Measurements from ENCODE around the gene WDR1.

Gene WDR1

DNA sequence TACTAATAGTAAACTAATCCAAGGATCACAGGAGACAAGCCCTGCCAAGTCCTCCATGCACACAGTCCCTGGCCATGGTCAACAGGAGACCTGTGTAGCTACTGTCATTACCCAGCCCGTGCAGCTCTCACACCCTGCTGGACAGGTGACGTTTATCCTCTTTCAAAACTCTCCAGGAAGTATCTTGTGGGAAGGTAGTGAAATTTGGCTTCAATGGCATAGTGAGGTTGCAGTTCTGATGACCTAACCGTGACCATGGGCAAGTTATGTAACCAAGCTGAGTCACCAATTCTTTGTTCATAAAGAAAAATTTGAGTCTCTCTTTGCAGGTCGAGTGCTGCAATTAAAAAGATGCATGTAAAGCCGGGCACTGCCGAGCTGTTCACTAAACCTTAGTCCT, 84.0 kb downstream of the WDR1 start:
- intact Hi-C loops (cut with DNase I; ENCODE audit: low total_unique reads), result no loop called here
- H3K27ac ChIP-seq, result no peak overlapping the region
- TF ChIP-seq, protein P1, sequence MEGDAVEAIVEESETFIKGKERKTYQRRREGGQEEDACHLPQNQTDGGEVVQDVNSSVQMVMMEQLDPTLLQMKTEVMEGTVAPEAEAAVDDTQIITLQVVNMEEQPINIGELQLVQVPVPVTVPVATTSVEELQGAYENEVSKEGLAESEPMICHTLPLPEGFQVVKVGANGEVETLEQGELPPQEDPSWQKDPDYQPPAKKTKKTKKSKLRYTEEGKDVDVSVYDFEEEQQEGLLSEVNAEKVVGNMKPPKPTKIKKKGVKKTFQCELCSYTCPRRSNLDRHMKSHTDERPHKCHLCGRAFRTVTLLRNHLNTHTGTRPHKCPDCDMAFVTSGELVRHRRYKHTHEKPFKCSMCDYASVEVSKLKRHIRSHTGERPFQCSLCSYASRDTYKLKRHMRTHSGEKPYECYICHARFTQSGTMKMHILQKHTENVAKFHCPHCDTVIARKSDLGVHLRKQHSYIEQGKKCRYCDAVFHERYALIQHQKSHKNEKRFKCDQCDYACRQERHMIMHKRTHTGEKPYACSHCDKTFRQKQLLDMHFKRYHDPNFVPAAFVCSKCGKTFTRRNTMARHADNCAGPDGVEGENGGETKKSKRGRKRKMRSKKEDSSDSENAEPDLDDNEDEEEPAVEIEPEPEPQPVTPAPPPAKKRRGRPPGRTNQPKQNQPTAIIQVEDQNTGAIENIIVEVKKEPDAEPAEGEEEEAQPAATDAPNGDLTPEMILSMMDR (IDR thresholded peaks at IDR 0.05), result no peak

DNA sequence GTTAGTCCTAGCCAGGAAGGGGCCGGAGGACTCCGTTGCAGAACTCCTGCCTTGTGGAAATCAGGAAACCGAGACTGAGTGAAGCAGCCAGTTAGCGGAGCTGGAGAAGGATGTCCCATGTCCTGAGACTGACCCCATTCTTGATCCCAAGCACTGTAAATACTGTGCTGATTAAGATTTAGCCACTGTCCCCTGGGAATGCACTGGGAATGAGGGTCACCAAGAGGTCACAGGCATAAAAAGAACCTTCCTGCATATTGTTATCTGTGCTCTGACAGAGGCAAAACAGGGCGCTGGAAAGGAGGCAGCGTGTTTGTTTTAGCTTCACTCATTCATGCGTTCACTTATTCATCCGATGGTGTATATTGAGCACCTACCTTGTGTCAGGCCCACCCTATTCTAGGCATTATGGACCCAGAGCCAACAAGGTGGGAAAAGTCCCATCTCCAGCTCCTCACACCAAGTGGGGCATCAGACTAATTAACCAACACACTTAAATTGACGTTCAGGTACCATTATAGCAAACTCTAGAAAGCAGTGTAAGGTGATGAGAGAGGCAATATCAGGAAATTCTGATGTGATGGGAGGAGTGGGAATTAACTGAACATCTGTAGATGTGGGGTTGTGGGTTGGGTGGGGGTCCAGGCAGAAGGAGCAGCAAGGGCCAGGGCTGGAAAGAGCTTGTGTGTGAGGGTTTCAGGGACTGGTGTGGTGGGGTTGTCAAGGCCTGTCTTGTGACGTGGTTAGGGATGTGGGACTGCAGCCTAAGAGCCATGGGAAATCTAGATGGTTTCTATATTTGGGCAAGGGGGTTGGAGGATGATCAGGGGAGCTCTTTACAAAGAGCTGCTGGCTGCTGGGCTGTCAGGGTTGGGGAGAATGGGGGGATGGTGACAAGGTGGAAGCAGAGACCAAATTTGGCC, 84.7 kb downstream of the WDR1 start:
- H3K9me3 ChIP-seq, result no peaks in the 10 kb centered on the region
- H3K4me1 ChIP-seq, result peaks cover 0 to 12% (median 3%) of the 10 kb centered on the region in 4 donors
- TF ChIP-seq, protein P1 (IDR thresholded peaks at IDR 0.05), result no peak
- no peak for DNase-seq
- no peak overlapping the region for H3K27ac ChIP-seq
- H3K27me3 ChIP-seq, result no peaks in the 10 kb centered on the region
- no peak overlapping the region for H3K4me3 ChIP-seq
- intact Hi-C loops (cut with DNase I; ENCODE audit: low total_unique reads), result no loop called here
- H3K36me3 ChIP-seq, result no peaks in the 10 kb centered on the region

More for the DNA sequence above, 84.0 kb downstream of the WDR1 start:
- no peaks in the 10 kb centered on the region for H3K36me3 ChIP-seq
- H3K9me3 ChIP-seq, result no peaks in the 10 kb centered on the region
- H3K4me1 ChIP-seq, result peaks cover 0 to 12% (median 3%) of the 10 kb centered on the region in 4 donors
- H3K4me3 ChIP-seq, result no peak overlapping the region
- no peaks in the 10 kb centered on the region for H3K27me3 ChIP-seq
- no peak for DNase-seq

DNA sequence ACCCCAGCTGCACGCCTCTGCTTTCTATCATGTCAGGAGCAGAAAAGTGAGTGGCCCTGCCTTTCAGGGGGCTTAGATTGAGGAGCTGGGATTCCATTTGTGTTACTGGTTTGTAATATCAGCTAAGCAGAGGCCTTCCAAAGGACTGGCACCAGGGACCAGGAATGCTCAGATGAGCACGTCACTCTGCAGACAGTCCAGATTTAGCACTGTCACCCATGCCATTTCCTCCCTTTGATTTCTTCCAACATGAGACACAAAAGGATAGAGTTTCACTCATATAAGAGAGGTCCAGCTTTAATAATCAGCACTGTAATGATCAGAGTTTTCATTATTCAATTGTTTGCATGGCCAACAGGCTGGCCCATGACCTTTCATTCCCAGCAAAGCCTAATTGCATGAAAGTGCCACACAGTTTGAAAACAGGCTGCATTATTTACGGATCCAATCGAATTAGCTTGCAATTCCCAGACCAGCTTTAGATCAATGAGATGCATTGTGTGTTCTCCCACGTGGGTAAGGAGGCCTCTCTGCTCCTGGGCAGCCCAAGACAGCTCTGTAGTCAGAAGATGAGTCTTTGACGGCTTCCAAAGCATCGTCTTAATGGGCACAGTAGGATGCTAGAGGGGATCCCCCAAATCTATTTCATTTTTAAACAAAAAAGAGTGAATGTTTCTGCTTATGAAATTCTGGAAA, 85.5 kb downstream of the WDR1 start:
- H3K4me3 ChIP-seq, result no peak overlapping the region

DNA sequence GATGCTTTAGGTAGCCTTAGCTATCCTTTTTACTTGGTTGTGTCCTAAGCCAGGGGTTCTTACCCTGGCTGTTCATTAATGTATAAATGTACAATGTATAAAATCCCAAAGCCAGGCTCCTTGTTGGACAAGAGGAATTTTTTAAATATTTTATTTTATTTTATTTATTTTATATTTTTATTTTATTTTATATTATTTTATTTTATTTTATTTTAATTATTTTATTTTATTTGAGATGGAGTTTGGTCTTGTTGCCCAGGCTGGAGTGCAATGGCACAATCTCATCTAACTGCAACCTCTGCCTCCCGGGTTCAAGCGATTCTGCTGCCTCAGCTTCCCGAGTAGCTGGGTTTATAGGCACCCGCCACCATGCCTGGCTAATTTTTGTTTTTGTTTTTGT, 87.2 kb downstream of the WDR1 start:
- no peak overlapping the region for H3K27ac ChIP-seq
- intact Hi-C loops (cut with DNase I; ENCODE audit: low total_unique reads), result no loop called here
- H3K9me3 ChIP-seq, result no peaks in the 10 kb centered on the region
- peaks cover 0 to 12% (median 3%) of the 10 kb centered on the region in 4 donors for H3K4me1 ChIP-seq
- H3K27me3 ChIP-seq, result no peaks in the 10 kb centered on the region
- TF ChIP-seq, protein P1 (IDR thresholded peaks at IDR 0.05), result no peak
- no peak for DNase-seq
- H3K36me3 ChIP-seq, result no peaks in the 10 kb centered on the region
- H3K4me3 ChIP-seq, result no peak overlapping the region

More for the DNA sequence above, 85.5 kb downstream of the WDR1 start:
- intact Hi-C loops (cut with DNase I; ENCODE audit: low total_unique reads), result no loop called here
- H3K36me3 ChIP-seq, result no peaks in the 10 kb centered on the region
- peaks cover 0 to 12% (median 3%) of the 10 kb centered on the region in 4 donors for H3K4me1 ChIP-seq
- H3K27ac ChIP-seq, result no peak overlapping the region
- DNase-seq, result no peak
- no peaks in the 10 kb centered on the region for H3K27me3 ChIP-seq
- TF ChIP-seq, protein P1 (IDR thresholded peaks at IDR 0.05), result no peak
- no peaks in the 10 kb centered on the region for H3K9me3 ChIP-seq

DNA sequence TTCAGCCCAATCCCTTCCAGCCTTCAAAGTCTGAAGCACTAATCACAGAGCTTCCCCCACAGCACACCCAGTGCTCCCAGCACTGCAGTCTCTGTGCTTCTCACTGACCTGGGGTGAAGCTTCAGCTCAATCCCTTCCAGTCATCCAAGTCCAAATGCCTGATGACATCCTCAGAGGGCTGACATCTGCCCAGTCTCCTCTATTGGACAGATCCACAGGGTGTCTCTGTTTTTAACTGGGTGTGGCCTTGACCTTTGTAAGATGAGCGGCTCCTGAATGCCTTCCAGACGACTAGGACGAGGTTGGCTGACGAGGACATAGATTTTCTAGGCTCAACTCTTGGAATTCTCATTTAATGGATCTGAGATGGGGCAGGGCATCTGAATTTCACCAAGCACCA, 87.7 kb downstream of the WDR1 start:
- Histone ChIP-seq H3K27me3 (no peaks in the 10 kb centered on the region), H3K9me3 (no peaks in the 10 kb centered on the region), H3K36me3 (no peaks in the 10 kb centered on the region), H3K4me3 (no peak overlapping the region), H3K27ac (no peak overlapping the region), H3K4me1 (peaks cover 0 to 12% (median 3%) of the 10 kb centered on the region in 4 donors)
- TF ChIP-seq, protein P1 (IDR thresholded peaks at IDR 0.05), result no peak
- no peak for DNase-seq
- intact Hi-C loops (cut with DNase I; ENCODE audit: low total_unique reads), result no loop called here
